Measurements from ENCODE around the gene TEX38.

- TF ChIP-seq EGR1 (IDR thresholded peaks at IDR 0.05): no peak
- no peak for TF ChIP-seq CEBPB (IDR thresholded peaks at IDR 0.05)
- TF ChIP-seq EP300 (IDR thresholded peaks at IDR 0.05; ENCODE audit: borderline replicate concordance): no peak; the same call in 1 of the 2 replicates
- TF ChIP-seq, protein P1, sequence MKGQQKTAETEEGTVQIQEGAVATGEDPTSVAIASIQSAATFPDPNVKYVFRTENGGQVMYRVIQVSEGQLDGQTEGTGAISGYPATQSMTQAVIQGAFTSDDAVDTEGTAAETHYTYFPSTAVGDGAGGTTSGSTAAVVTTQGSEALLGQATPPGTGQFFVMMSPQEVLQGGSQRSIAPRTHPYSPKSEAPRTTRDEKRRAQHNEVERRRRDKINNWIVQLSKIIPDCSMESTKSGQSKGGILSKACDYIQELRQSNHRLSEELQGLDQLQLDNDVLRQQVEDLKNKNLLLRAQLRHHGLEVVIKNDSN (IDR thresholded peaks at IDR 0.05): 0 out of 2 replicates have a peak, but pooled peaks have one; percentile 36
- TF ChIP-seq, protein P2, sequence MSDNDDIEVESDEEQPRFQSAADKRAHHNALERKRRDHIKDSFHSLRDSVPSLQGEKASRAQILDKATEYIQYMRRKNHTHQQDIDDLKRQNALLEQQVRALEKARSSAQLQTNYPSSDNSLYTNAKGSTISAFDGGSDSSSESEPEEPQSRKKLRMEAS (IDR thresholded peaks at IDR 0.05): peak; percentile 53
- TF ChIP-seq RAD21 (IDR thresholded peaks at IDR 0.05; ENCODE audit: low read depth): no peak
- TF ChIP-seq TAF1 (IDR thresholded peaks at IDR 0.05; ENCODE audit: low read depth): peak; percentile 84
- peak; percentile 57 for TF ChIP-seq YY1 (IDR thresholded peaks at IDR 0.05; ENCODE audit: low read depth)
- TF ChIP-seq, protein P3, sequence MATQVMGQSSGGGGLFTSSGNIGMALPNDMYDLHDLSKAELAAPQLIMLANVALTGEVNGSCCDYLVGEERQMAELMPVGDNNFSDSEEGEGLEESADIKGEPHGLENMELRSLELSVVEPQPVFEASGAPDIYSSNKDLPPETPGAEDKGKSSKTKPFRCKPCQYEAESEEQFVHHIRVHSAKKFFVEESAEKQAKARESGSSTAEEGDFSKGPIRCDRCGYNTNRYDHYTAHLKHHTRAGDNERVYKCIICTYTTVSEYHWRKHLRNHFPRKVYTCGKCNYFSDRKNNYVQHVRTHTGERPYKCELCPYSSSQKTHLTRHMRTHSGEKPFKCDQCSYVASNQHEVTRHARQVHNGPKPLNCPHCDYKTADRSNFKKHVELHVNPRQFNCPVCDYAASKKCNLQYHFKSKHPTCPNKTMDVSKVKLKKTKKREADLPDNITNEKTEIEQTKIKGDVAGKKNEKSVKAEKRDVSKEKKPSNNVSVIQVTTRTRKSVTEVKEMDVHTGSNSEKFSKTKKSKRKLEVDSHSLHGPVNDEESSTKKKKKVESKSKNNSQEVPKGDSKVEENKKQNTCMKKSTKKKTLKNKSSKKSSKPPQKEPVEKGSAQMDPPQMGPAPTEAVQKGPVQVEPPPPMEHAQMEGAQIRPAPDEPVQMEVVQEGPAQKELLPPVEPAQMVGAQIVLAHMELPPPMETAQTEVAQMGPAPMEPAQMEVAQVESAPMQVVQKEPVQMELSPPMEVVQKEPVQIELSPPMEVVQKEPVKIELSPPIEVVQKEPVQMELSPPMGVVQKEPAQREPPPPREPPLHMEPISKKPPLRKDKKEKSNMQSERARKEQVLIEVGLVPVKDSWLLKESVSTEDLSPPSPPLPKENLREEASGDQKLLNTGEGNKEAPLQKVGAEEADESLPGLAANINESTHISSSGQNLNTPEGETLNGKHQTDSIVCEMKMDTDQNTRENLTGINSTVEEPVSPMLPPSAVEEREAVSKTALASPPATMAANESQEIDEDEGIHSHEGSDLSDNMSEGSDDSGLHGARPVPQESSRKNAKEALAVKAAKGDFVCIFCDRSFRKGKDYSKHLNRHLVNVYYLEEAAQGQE (IDR thresholded peaks at IDR 0.05; ENCODE audit: low read depth): no peak
- no peak for TF ChIP-seq FOXM1 (IDR thresholded peaks at IDR 0.05; ENCODE audit: borderline replicate concordance, low read depth)
- TF ChIP-seq CREB1 (IDR thresholded peaks at IDR 0.05; ENCODE audit: low read depth): peak; percentile 93
Observed at GRCh38 chr1:46718727-46719622, 47.3 kb downstream of the TEX38 start, which contains the start of gene EFCAB14.

Measured in Ishikawa (cell line).